AG09309 (cell line): ENCODE measurements around the gene CHD9.

Experiments
- DNase-seq: peaks from one replicate; pipeline ENCODE4 v3.0.0-alpha.2; 2010; ENCODE audit warnings: low read depth
- H3K4me3 ChIP-seq: 2 replicates; pipeline ENCODE4 v1.5.1; 2011; ENCODE audit warnings: mild to moderate bottlenecking, low read depth, low read length, moderate library complexity; ENCODE audit not compliant: control insufficient read depth
- CTCF ChIP-seq: IDR thresholded peaks from 2 replicates; pipeline ENCODE4 v1.5.1; 2011; ENCODE audit warnings: mild to moderate bottlenecking, low read depth, low read length, inconsistent platforms; ENCODE audit not compliant: insufficient read depth, control insufficient read depth; ENCODE audit errors: missing control alignments

CHD9 gene

GRCh38 chr16:53219795-53220454 lies 165.1 kb downstream of the CHD9 start:
- no peak overlapping the region for H3K4me3 ChIP-seq
- no peak for TF ChIP-seq CTCF
- DNase-seq: no peak

GRCh38 chr16:53220585-53220984 lies 165.8 kb downstream of the CHD9 start:
- H3K4me3 ChIP-seq: no peak overlapping the region
- peak; percentile 27 for DNase-seq
- peak; percentile 45 for TF ChIP-seq CTCF

GRCh38 chr16:53224951-53225533 lies 170.3 kb downstream of the CHD9 start:
- H3K4me3 ChIP-seq: no peak overlapping the region
- TF ChIP-seq CTCF: no peak
- no peak for DNase-seq

GRCh38 chr16:53232826-53233529 lies 178.2 kb downstream of the CHD9 start:
- no peak overlapping the region for H3K4me3 ChIP-seq
- TF ChIP-seq CTCF: no peak
- no peak for DNase-seq

- DNase-seq: no peak
- TF ChIP-seq CTCF: no peak
- no peak overlapping the region for H3K4me3 ChIP-seq
Observed at GRCh38 chr16:53234836-53235235, 180.0 kb downstream of the CHD9 start.

GRCh38 chr16:53235851-53236250 lies 181.1 kb downstream of the CHD9 start:
- no peak for TF ChIP-seq CTCF
- DNase-seq: no peak
- H3K4me3 ChIP-seq: no peak overlapping the region

- no peak for DNase-seq
- no peak overlapping the region for H3K4me3 ChIP-seq
- TF ChIP-seq CTCF: no peak
Observed at GRCh38 chr16:53249331-53249730, 194.5 kb downstream of the CHD9 start.
